ENCODE data around the gene GCH1. TPM values are rescaled to one million over a fixed set of nuclear protein-coding genes. Genes with fewer than 3 reads are reported as not detected.

The GCH1 gene
- total RNA-seq, 2 experiments from 2014 or later = 35.4 to 38.1 TPM

DNA sequence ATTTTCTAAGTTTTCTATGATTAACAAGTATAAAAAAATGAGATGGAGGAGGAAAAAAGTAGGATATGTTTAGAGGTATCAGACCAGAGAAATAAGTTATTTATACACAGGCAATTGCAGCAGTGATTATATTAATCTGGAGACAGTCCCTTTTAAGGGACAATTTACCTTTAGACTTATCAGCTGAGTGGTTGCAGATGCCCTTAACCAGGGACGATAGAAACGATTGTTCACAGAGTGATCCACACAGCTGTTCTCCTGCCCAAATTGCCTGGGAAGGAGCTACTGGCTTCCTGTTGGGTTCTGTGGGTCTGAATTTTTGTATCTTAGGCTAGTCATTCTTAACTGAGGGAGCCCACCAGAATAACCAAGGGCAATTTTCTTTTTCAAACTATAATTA, 66.4 kb downstream of the GCH1 start:
- ChIA-PET CTCF (no interaction called here), POLR2A (no interaction called here)

DNA sequence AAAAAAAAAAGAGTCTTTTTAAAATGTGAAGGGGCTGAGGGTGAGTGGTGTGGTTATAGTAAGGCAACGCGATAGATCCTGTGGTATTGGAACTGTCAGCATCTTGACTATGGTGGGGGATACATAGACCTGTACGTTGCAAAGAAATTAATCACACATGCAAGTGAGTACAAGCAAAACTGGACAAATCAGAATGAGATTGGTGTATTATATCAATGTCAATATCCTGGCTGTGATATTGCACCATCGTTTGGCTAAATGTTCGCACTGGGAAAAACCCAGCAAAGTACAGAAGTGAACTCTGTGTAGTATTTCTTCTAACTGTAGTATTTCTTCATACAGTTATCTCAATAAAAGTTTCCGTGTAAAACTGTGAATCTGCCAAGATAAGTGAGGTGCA, 67.9 kb downstream of the GCH1 start:
- intact Hi-C loops (cut with micrococcal nuclease) = no loop called here
- Mint-ChIP-seq H3K9me3 (peaks cover 5% of the 10 kb centered on the region), H3K4me3 (no peak overlapping the region), H3K4me1 (ENCODE audit: low read depth) (no peaks in the 10 kb centered on the region), H3K27ac (no peak overlapping the region), H3K36me3 (ENCODE audit: low read depth) (peaks cover 4% of the 10 kb centered on the region), H3K27me3 (peaks cover 6% of the 10 kb centered on the region)
- POLR2A ChIA-PET = no interaction called here
- ATAC-seq (no peak), DNase-seq (no peak)
- TF ChIP-seq, protein P1, sequence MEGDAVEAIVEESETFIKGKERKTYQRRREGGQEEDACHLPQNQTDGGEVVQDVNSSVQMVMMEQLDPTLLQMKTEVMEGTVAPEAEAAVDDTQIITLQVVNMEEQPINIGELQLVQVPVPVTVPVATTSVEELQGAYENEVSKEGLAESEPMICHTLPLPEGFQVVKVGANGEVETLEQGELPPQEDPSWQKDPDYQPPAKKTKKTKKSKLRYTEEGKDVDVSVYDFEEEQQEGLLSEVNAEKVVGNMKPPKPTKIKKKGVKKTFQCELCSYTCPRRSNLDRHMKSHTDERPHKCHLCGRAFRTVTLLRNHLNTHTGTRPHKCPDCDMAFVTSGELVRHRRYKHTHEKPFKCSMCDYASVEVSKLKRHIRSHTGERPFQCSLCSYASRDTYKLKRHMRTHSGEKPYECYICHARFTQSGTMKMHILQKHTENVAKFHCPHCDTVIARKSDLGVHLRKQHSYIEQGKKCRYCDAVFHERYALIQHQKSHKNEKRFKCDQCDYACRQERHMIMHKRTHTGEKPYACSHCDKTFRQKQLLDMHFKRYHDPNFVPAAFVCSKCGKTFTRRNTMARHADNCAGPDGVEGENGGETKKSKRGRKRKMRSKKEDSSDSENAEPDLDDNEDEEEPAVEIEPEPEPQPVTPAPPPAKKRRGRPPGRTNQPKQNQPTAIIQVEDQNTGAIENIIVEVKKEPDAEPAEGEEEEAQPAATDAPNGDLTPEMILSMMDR (IDR thresholded peaks at IDR 0.05) = no peak
- CTCF ChIA-PET = no interaction called here

More for the DNA sequence above, 66.4 kb downstream of the GCH1 start:
- intact Hi-C loops (cut with micrococcal nuclease) = no loop called here
- no peak overlapping the region for H3K4me3 Mint-ChIP-seq
- DNase-seq = no peak
- ATAC-seq = no peak
- H3K27ac Mint-ChIP-seq = no peak overlapping the region
- no peaks in the 10 kb centered on the region for H3K27me3 Mint-ChIP-seq
- no peaks in the 10 kb centered on the region for H3K9me3 Mint-ChIP-seq
- TF ChIP-seq, protein P1 (IDR thresholded peaks at IDR 0.05) = no peak
- H3K4me1 Mint-ChIP-seq (ENCODE audit: low read depth) = no peaks in the 10 kb centered on the region
- peaks cover 14% of the 10 kb centered on the region for H3K36me3 Mint-ChIP-seq (ENCODE audit: low read depth)

DNA sequence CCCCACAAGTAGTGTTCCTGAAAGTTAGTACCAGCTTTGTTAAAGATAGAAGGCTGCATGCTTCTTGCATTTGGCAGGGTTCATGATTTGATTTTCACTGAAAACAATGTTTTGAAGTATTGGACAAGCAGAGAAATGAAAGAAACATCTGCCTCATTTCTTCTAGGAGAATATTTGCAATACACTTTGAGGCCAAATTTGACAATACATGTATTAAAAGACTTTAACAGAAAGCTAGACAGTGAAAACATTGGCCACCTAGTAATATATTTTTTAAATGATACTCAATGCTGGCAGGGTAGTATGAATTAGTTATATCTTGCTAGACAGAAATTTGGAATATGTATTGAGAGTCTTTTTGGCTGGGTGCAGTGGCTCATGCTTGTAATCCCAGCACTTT, 68.5 kb downstream of the GCH1 start:
- no peak overlapping the region for H3K27ac Mint-ChIP-seq
- intact Hi-C loops (cut with micrococcal nuclease) = no loop called here
- POLR2A ChIA-PET = no interaction called here

DNA sequence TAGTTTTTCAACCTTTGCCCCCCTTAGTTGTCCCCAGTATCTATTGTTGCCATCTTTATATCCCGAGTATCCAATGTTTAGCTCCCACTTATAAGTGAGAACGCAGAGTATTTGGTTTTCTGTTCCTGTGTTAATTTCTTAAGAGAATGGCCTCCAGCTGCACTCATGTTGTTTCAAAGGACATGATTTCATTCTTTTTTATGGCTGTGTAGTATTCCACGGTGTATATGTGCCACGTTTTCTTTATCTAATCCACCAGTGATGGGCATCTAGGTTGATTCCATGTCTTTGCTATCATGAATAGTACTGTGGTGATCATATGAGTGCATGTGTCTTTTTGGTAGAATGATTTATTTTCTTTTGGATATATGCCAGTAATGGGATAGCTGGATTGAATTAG, 72.0 kb downstream of the GCH1 start:
- peaks cover 6% of the 10 kb centered on the region for H3K27me3 Mint-ChIP-seq
- no peak overlapping the region for H3K4me3 Mint-ChIP-seq
- no peaks in the 10 kb centered on the region for H3K4me1 Mint-ChIP-seq (ENCODE audit: low read depth)
- intact Hi-C loops (cut with micrococcal nuclease) = no loop called here
- ATAC-seq (no peak), DNase-seq (no peak)
- peaks cover 5% of the 10 kb centered on the region for H3K9me3 Mint-ChIP-seq
- POLR2A ChIA-PET = interaction anchor here (0.6 kb wide), 1 partner anchor 46 kb away, joined by 3 read pairs; no protein-coding TSS in a partner anchor
- TF ChIP-seq, protein P1 (IDR thresholded peaks at IDR 0.05) = no peak
- no peak overlapping the region for H3K27ac Mint-ChIP-seq
- no peaks in the 10 kb centered on the region for H3K36me3 Mint-ChIP-seq (ENCODE audit: low read depth)
- CTCF ChIA-PET = interaction anchor here (0.6 to 1.4 kb wide), 4 partner anchors 11 to 56 kb away, joined by 3 to 5 read pairs (median 4); no protein-coding TSS in a partner anchor

More for the DNA sequence above, 68.5 kb downstream of the GCH1 start:
- no peak overlapping the region for H3K4me3 Mint-ChIP-seq
- CTCF ChIA-PET = no interaction called here
- peaks cover 6% of the 10 kb centered on the region for H3K27me3 Mint-ChIP-seq
- H3K9me3 Mint-ChIP-seq = peaks cover 5% of the 10 kb centered on the region
- no peaks in the 10 kb centered on the region for H3K36me3 Mint-ChIP-seq (ENCODE audit: low read depth)
- no peaks in the 10 kb centered on the region for H3K4me1 Mint-ChIP-seq (ENCODE audit: low read depth)
- TF ChIP-seq, protein P1 (IDR thresholded peaks at IDR 0.05) = no peak
- DNase-seq = no peak
- ATAC-seq = no peak

DNA sequence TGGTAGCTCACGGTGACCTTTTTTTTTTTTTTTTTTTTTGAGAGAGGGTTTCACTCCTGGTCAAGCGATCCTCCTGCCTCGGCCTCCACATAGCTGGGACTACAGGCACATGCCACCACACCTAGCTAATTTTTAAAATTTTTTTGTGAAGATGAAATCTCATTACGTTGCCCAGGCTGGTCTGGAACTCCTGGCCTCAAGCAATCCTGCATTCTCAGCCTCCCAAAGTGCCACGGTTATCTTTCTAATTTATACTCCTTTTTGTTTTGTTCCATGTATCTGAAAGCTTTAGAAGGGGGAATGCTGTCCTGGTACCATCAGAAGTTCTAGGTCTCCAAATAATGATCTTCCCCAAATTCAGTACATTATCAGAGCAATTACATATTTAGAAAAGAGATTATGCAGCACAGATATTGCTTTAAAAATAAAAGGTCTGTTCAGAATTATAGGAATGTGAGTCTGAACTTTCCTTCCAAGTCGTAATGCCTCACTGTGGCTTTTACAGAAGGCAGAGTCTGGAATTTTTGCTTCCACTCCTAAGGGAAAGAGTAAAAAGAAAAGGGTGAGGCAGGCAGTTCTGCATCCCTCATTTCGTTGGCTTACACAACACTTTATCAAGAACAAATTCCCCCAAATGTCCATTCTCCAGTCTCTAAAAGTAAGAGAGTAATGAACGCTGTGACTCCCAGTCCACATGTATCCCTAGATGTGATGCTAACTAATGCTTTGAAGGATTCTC, 73.0 kb downstream of the GCH1 start:
- Mint-ChIP-seq H3K4me3 (no peak overlapping the region), H3K36me3 (ENCODE audit: low read depth) (no peaks in the 10 kb centered on the region), H3K4me1 (ENCODE audit: low read depth) (no peaks in the 10 kb centered on the region), H3K9me3 (peaks cover 9% of the 10 kb centered on the region), H3K27me3 (peaks cover 6% of the 10 kb centered on the region), H3K27ac (no peak overlapping the region)
- ChIA-PET CTCF (interaction anchor here (0.6 to 1.3 kb wide), 3 partner anchors 12 to 216 kb away, joined by 4 to 5 read pairs (median 4); no protein-coding TSS in a partner anchor), POLR2A (no interaction called here)
- intact Hi-C loops (cut with micrococcal nuclease) = no loop called here
- ATAC-seq (no peak), DNase-seq (no peak)
- TF ChIP-seq, protein P1 (IDR thresholded peaks at IDR 0.05) = no peak

Measured in activated CD8-positive, alpha-beta T cell treated with anti-CD3 and anti-CD28 coated beads for 36 hours (primary cell).